GM19099 (cell line): ENCODE data around the gene SLC2A11.
A peak's percentile ranks its signal among the peaks of the same experiment; 100 is the strongest.

Source experiments
- POLR2A ChIP-seq: IDR thresholded peaks from 3 replicates; pipeline ENCODE4 v1.6.1; 2011; ENCODE audit warnings: low read depth; ENCODE audit not compliant: insufficient read length; ENCODE audit errors: extremely low read depth

The SLC2A11 gene

DNA sequence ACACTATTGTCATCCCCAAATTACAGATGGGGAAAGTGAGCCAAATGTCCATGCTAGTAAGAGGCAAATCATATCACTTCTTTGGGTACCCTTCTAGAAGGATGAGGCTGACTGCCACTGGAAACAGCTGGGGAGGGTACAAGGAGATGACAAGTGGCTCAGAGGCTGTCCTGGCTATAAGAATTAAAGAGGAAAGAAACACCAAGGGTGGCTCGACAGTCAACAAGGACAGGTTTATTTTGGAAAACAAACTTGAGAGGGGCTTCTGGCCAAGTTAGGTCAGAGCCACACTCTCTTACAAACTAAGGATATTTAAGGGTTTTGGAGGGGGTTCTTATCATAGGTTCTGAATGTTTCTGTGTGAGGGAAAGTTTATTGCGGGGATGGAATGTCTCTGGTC is 34.5 kb downstream of the SLC2A11 start:
- no peak for TF ChIP-seq POLR2A

- TF ChIP-seq POLR2A = no peak
These were observed 35.0 kb downstream of the SLC2A11 start for GRCh38 chr22:23892706-23893105.

DNA sequence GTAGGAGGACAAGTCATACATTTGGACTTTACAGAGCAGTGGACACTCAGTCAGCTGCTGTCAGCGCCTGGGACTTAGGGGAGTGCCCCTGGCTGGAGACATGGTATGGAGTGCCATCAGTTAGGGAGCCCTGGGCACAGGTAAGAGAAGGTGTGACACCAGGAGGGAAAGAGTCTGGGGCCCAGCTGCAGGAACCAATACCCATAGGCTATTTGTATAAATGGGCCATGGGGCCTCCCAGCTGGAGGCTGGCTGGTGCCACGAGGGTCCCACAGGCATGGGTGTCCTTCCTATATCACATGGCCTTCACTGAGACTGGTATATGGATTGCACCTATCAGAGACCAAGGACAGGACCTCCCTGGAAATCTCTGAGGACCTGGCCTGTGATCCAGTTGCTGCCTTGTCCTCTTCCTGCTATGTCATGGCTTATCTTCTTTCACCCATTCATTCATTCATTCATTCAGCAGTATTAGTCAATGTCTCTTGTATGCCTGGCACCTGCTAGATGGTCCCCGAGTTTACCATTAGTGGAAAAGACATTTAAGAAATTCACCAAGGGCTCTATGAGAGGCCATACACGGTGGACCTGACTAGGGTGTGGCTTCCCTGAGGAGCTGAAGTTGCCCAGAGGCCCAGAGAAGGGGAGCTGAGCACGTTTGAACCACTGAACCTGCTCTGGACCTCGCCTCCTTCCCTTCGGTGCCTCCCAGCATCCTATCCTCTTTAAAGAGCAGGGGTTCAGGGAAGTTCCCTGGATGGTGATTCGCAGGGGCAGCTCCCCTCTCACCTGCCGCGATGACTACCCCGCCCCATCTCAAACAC is 35.7 kb downstream of the SLC2A11 start:
- TF ChIP-seq POLR2A = no peak

- peak; percentile 86 for TF ChIP-seq POLR2A
These were observed 36.5 kb downstream of the SLC2A11 start, which contains the start of gene MIF for GRCh38 chr22:23893945-23894709. TSS of gene MIF (plus strand) at chr22:23894383. CDS start at chr22:23894475, 92 bp downstream.

DNA sequence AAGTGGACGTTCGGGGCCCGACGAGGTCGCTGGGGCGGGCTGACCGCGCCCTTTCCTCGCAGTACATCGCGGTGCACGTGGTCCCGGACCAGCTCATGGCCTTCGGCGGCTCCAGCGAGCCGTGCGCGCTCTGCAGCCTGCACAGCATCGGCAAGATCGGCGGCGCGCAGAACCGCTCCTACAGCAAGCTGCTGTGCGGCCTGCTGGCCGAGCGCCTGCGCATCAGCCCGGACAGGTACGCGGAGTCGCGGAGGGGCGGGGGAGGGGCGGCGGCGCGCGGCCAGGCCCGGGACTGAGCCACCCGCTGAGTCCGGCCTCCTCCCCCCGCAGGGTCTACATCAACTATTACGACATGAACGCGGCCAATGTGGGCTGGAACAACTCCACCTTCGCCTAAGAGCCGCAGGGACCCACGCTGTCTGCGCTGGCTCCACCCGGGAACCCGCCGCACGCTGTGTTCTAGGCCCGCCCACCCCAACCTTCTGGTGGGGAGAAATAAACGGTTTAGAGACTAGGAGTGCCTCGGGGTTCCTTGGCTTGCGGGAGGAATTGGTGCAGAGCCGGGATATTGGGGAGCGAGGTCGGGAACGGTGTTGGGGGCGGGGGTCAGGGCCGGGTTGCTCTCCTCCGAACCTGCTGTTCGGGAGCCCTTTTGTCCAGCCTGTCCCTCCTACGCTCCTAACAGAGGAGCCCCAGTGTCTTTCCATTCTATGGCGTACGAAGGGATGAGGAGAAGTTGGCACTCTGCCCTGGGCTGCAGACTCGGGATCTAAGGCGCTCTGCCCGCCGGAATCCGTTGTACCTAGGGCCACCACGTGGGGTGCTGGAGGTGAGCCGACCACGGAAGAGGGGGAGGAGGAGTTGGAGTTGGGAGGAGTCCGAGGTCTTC is 37.3 kb downstream of the SLC2A11 start:
- TF ChIP-seq POLR2A = no peak

DNA sequence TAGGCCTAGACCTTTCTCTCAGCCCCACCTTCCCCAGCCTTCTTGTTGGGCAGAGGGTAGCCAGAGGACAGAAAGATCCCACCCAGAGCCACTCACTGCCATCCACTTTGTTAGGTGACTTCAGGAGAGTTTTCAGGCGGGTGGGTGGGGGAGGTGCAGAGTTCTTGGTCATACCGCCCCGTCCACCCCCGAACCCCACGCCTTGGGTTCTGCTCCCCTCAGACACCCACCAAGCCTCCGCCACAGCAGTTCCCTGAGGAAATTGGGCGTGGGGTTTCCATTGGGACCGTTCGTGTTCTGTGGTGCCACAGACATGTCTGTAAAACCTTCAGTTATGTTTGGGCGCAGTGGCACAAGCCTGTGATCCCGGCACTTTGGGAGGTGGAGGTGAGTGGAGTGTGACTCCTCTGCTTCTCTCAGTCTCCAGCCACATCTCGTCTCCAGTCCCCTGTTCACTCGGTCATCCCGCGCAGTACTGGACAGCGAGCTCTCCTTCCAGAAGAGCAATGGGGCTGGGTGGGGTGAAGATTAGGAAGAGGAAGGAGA is 38.0 kb downstream of the SLC2A11 start:
- no peak for TF ChIP-seq POLR2A

DNA sequence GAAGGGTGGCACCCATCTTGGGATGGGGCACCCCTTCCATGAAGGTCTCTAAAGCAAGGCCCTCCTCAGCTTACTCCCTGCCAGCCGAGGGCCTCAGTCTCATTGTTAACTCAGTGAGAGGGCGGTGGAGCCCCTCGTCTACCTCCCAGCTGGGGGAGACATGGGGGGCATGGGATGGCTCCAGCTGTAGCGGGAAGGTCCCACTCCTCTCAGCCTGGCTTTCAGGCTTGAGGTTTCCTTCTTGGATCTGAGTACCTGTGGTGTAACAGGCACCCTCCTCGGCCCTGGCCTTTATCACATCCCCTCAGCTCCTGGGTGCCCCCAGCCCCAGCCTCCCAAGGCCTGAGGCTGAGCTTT is 38.5 kb downstream of the SLC2A11 start:
- TF ChIP-seq POLR2A = no peak

GRCh38 chr22:23896523-23897186 is 39.0 kb downstream of the SLC2A11 start:
- no peak for TF ChIP-seq POLR2A

- TF ChIP-seq POLR2A = no peak
These were observed 39.6 kb downstream of the SLC2A11 start for GRCh38 chr22:23897320-23897719.

GRCh38 chr22:23898006-23898974 is 40.6 kb downstream of the SLC2A11 start:
- TF ChIP-seq POLR2A = no peak

GRCh38 chr22:23899042-23899745 is 41.5 kb downstream of the SLC2A11 start:
- no peak for TF ChIP-seq POLR2A

DNA sequence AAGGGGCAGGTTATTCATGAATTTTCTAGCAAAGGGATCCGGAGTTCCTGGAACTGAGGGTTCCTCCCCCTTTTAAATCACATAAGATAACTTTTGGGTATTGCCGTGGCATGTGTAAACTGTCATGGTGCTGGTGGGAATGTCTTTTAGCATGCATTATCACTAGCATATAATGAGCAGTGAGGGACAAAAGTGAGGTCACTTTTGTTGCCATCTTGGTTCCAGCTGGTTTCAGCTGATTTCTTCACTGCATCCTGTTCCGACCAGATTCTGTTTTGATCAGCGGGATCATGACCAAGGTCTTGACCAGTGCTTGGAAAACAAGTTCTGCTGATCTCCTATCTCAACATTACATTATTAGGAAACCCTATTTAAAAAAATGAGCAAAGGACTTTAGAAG is 43.9 kb downstream of the SLC2A11 start:
- no peak for TF ChIP-seq POLR2A
